Measurements from ENCODE around the gene PDE4D.

The PDE4D gene

DNA sequence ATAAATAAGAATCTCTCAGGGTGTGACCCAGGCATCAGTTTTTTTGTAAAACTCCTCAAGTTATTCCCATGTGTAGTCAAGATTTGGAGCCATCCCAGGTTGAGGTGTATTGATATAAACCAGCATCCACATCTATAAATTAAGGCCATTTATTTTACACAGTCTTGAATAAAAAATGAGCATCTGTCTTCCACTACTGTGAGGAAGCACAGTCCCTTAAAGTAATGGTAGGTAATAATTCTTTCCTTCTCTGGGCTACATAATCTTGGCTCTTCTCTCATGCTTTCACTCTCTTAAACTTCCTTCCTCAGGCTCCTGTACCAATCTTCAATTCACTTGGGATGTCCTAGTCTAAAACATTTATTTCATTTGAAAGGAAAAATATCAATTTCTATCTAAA is 110.3 kb downstream of the PDE4D start:
- Histone ChIP-seq H3K4me1 (ENCODE audit: insufficient read depth, low read length) (peaks cover 37% of the 10 kb centered on the region), H3K9me3 (ENCODE audit: low read length) (no peaks in the 10 kb centered on the region), H3K27me3 (ENCODE audit: control insufficient read depth in 1 of 2, insufficient read depth in 2 of 2, low read length in 2 of 2) (no peaks in the 10 kb centered on the region), H3K36me3 (ENCODE audit: insufficient read depth, low read length) (no peaks in the 10 kb centered on the region), H3K4me3 (ENCODE audit: low read depth in 1 of 2, low read length in 2 of 2) (no peak overlapping the region), H3K27ac (ENCODE audit: low read depth, low read length) (peak overlapping the region; percentile 56), H3K9ac (ENCODE audit: low read length) (no peak overlapping the region)

DNA sequence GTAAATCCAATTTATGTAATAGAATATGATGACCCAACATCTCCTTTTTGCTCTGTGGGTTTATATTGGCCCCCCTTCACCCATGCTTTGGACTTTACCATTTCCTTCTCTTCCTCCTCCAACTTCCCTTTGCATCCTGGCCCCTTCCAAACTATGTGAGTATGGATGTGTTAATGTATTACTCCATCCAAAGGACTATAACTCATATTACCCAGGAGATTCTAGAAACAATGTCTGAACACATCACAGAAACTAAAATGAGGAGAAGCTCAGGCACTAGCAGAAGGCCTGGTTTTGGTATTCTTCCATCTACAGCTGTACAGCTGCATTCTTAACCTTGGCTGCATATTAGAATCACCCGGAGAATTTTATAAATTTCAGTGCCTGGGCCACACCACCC is 110.7 kb downstream of the PDE4D start:
- Histone ChIP-seq H3K36me3 (ENCODE audit: insufficient read depth, low read length) (no peaks in the 10 kb centered on the region), H3K27me3 (ENCODE audit: control insufficient read depth in 1 of 2, insufficient read depth in 2 of 2, low read length in 2 of 2) (no peaks in the 10 kb centered on the region), H3K9ac (ENCODE audit: low read length) (no peak overlapping the region), H3K4me1 (ENCODE audit: insufficient read depth, low read length) (peaks cover 36% of the 10 kb centered on the region), H3K27ac (ENCODE audit: low read depth, low read length) (peak overlapping the region; percentile 56), H3K4me3 (ENCODE audit: low read depth in 1 of 2, low read length in 2 of 2) (no peak overlapping the region), H3K9me3 (ENCODE audit: low read length) (no peaks in the 10 kb centered on the region)

DNA sequence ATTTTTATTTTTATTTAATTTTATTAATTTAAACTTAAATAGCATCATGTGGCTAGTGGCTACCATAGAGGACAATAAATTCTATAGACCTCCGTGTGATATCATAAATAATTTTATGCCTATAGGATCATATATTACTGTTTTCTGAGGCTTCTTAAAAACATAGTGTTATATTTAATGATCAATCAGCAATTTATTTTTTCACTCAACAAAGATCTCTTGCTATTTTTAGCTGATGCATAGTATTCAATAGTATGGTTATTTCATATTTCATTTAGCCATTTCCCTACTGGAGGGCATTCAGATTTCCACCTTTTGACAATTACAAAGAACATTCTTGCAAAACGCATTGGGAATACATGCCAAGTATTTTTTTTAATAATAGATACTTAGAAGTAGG is 114.1 kb downstream of the PDE4D start:
- no peak overlapping the region for H3K9ac ChIP-seq (ENCODE audit: low read length)
- no peaks in the 10 kb centered on the region for H3K36me3 ChIP-seq (ENCODE audit: insufficient read depth, low read length)
- no peak overlapping the region for H3K4me3 ChIP-seq (ENCODE audit: low read depth in 1 of 2, low read length in 2 of 2)
- H3K9me3 ChIP-seq (ENCODE audit: low read length): no peaks in the 10 kb centered on the region
- H3K27ac ChIP-seq (ENCODE audit: low read depth, low read length): no peak overlapping the region
- peaks cover 30% of the 10 kb centered on the region for H3K4me1 ChIP-seq (ENCODE audit: insufficient read depth, low read length)
- H3K27me3 ChIP-seq (ENCODE audit: control insufficient read depth in 1 of 2, insufficient read depth in 2 of 2, low read length in 2 of 2): no peaks in the 10 kb centered on the region

DNA sequence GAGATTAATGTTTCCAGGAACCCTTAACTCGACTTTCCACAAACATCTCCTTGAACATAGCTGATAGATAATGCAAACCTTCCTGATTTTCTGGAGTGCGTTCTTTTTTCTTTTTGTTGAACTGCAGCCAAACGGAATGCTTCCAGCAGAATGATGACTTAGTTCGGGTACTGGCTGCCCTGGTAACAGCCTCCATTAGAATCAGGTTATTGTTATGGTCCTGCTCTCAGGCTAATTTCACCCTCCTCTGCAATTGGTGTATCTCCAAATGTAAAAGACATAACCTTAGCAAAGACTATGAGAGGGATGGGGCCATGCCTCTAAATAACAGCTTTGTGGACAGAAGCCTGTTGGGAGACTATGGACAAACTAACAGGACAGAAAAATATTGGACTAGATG is 116.5 kb downstream of the PDE4D start:
- Histone ChIP-seq H3K27me3 (ENCODE audit: control insufficient read depth in 1 of 2, insufficient read depth in 2 of 2, low read length in 2 of 2) (no peaks in the 10 kb centered on the region), H3K36me3 (ENCODE audit: insufficient read depth, low read length) (no peaks in the 10 kb centered on the region), H3K4me1 (ENCODE audit: insufficient read depth, low read length) (peaks cover 14% of the 10 kb centered on the region), H3K9me3 (ENCODE audit: low read length) (no peaks in the 10 kb centered on the region), H3K9ac (ENCODE audit: low read length) (no peak overlapping the region), H3K27ac (ENCODE audit: low read depth, low read length) (peak overlapping the region; percentile 13), H3K4me3 (ENCODE audit: low read depth in 1 of 2, low read length in 2 of 2) (peak overlapping the region in 1 of 2 donors; percentile 20)

DNA sequence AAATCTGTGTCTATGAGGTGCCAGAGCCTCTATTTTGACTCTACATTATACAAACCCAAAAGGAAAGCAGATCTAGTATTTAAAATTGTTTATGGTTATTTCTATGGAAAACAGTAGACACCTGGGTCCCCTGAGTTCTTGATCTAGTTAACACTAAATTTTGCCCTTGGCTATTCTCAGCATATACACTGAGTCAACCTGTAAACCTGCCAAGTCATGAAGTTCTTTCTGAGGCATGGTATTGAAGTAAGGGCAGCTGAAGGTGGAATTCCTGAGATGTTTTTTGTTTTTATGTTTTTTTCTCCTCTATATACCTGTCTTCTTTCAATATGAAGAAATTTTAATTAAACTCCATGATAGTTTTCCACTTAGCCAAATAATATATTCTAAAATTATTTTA is 120.2 kb downstream of the PDE4D start:
- H3K4me1 ChIP-seq (ENCODE audit: insufficient read depth, low read length): peaks cover 27% of the 10 kb centered on the region
- H3K9ac ChIP-seq (ENCODE audit: low read length): no peak overlapping the region

DNA sequence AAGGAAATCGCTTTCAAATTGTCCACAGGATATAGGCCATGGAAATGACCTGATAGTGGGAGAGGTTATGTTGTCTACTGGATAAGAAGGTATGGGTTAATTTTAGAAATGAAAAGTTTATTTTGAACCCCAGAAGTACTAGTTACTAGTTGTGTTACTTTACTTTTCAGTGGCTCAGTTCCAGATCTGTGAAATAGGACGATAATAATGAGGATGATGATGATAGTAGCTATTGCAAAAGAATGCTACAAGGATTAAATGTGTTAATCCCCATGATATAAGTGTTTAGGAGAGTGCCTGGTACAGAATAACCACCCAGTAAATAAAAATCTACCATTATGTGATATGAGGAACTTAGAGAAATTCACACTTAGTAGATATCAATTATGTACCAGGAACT is 120.8 kb downstream of the PDE4D start:
- no peak overlapping the region for H3K27ac ChIP-seq (ENCODE audit: low read depth, low read length)
- no peaks in the 10 kb centered on the region for H3K9me3 ChIP-seq (ENCODE audit: low read length)
- no peaks in the 10 kb centered on the region for H3K27me3 ChIP-seq (ENCODE audit: control insufficient read depth in 1 of 2, insufficient read depth in 2 of 2, low read length in 2 of 2)
- no peak overlapping the region for H3K4me3 ChIP-seq (ENCODE audit: low read depth in 1 of 2, low read length in 2 of 2)
- H3K4me1 ChIP-seq (ENCODE audit: insufficient read depth, low read length): peaks cover 27% of the 10 kb centered on the region
- H3K36me3 ChIP-seq (ENCODE audit: insufficient read depth, low read length): no peaks in the 10 kb centered on the region
- H3K9ac ChIP-seq (ENCODE audit: low read length): no peak overlapping the region

More for the DNA sequence above, 120.2 kb downstream of the PDE4D start:
- Histone ChIP-seq H3K36me3 (ENCODE audit: insufficient read depth, low read length) (no peaks in the 10 kb centered on the region), H3K27ac (ENCODE audit: low read depth, low read length) (no peak overlapping the region), H3K4me3 (ENCODE audit: low read depth in 1 of 2, low read length in 2 of 2) (no peak overlapping the region), H3K27me3 (ENCODE audit: control insufficient read depth in 1 of 2, insufficient read depth in 2 of 2, low read length in 2 of 2) (no peaks in the 10 kb centered on the region), H3K9me3 (ENCODE audit: low read length) (no peaks in the 10 kb centered on the region)

DNA sequence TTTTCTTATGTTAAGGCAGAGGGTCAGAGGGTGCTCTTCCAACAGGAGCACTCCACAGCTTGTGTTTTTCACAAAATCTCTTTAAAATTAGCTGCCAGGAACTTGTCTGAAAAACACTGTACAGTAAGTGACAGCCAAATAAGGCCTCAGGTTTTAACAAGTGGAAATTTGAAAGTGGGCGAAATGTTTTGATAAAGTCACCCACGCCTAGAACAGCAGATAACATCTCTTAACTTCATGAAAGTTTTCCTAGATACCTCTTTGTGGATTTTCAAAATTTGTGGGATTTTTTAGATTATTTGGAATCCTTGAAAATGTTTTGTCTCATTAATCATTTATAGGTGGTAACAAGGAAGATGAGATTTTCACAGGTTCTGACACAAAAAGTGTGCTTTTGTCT is 121.3 kb downstream of the PDE4D start:
- Histone ChIP-seq H3K27me3 (ENCODE audit: control insufficient read depth in 1 of 2, insufficient read depth in 2 of 2, low read length in 2 of 2) (no peaks in the 10 kb centered on the region), H3K27ac (ENCODE audit: low read depth, low read length) (no peak overlapping the region), H3K4me1 (ENCODE audit: insufficient read depth, low read length) (peaks cover 23% of the 10 kb centered on the region), H3K9me3 (ENCODE audit: low read length) (no peaks in the 10 kb centered on the region), H3K9ac (ENCODE audit: low read length) (no peak overlapping the region), H3K36me3 (ENCODE audit: insufficient read depth, low read length) (no peaks in the 10 kb centered on the region), H3K4me3 (ENCODE audit: low read depth in 1 of 2, low read length in 2 of 2) (no peak overlapping the region)

DNA sequence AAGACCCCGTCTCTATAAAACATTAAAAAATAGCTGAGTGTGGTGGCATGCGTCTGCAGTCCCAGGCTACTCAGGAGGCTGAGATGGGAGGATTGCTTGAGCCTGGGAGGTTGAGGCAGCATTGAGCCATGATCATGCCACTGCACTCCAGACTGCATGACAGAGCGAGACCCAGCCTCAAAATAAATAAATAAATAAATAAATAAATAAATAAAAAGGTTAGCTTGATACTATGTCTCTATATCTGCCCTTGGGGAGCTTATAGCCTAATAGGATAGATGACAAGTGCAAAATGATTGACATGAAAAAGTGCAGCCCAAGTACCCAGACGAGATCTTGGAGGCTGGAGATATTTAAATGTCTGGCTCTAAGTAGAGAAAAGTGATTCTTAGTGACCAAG is 122.6 kb downstream of the PDE4D start:
- Histone ChIP-seq H3K9me3 (ENCODE audit: low read length) (no peaks in the 10 kb centered on the region), H3K27ac (ENCODE audit: low read depth, low read length) (no peak overlapping the region), H3K4me1 (ENCODE audit: insufficient read depth, low read length) (peaks cover 18% of the 10 kb centered on the region), H3K4me3 (ENCODE audit: low read depth in 1 of 2, low read length in 2 of 2) (no peak overlapping the region), H3K27me3 (ENCODE audit: control insufficient read depth in 1 of 2, insufficient read depth in 2 of 2, low read length in 2 of 2) (no peaks in the 10 kb centered on the region), H3K9ac (ENCODE audit: low read length) (no peak overlapping the region), H3K36me3 (ENCODE audit: insufficient read depth, low read length) (no peaks in the 10 kb centered on the region)

DNA sequence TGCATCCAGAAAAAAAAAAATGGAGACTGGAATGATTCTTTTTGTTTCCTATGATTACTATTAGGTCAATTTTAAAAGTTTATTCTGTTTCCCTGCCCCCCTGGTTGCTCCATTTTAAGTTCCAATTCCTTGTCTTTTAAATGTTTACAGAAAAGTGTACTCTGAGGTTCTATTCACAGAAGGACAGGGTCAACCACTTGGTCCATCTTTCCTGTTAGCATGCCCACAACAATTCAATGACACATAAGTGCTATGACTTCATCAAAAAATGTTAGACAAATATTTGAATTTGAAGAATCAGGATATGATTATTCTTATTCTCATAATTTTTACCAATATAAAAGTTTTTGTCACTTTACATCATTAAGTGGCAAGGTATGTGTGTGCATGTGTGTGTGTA is 123.7 kb downstream of the PDE4D start:
- H3K9ac ChIP-seq (ENCODE audit: low read length): no peak overlapping the region
- H3K4me3 ChIP-seq (ENCODE audit: low read depth in 1 of 2, low read length in 2 of 2): no peak overlapping the region
- no peaks in the 10 kb centered on the region for H3K9me3 ChIP-seq (ENCODE audit: low read length)
- H3K27me3 ChIP-seq (ENCODE audit: control insufficient read depth in 1 of 2, insufficient read depth in 2 of 2, low read length in 2 of 2): no peaks in the 10 kb centered on the region
- no peaks in the 10 kb centered on the region for H3K36me3 ChIP-seq (ENCODE audit: insufficient read depth, low read length)
- peaks cover 23% of the 10 kb centered on the region for H3K4me1 ChIP-seq (ENCODE audit: insufficient read depth, low read length)
- no peak overlapping the region for H3K27ac ChIP-seq (ENCODE audit: low read depth, low read length)

DNA sequence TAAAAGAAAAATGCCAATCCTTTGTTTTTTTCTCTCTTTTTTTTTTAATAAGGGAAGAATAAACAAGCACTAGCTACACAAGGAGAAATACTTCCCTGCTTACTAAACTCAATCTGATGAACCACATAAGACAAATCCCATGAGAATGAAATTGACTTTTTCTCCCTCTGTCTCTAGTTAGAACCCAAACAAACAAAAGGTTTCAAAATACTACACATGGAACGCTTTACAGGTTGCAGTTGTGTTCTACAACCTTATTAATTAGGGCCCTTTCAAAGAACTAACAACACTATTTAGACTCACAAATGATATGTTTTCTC is 124.5 kb downstream of the PDE4D start:
- Histone ChIP-seq H3K36me3 (ENCODE audit: insufficient read depth, low read length) (no peaks in the 10 kb centered on the region), H3K9ac (ENCODE audit: low read length) (peak overlapping the region; percentile 71), H3K27ac (ENCODE audit: low read depth, low read length) (peak overlapping the region; percentile 94), H3K27me3 (ENCODE audit: control insufficient read depth in 1 of 2, insufficient read depth in 2 of 2, low read length in 2 of 2) (no peaks in the 10 kb centered on the region), H3K4me1 (ENCODE audit: insufficient read depth, low read length) (peaks cover 24% of the 10 kb centered on the region), H3K9me3 (ENCODE audit: low read length) (no peaks in the 10 kb centered on the region), H3K4me3 (ENCODE audit: low read depth in 1 of 2, low read length in 2 of 2) (peak overlapping the region; percentile 57 to 81)

DNA sequence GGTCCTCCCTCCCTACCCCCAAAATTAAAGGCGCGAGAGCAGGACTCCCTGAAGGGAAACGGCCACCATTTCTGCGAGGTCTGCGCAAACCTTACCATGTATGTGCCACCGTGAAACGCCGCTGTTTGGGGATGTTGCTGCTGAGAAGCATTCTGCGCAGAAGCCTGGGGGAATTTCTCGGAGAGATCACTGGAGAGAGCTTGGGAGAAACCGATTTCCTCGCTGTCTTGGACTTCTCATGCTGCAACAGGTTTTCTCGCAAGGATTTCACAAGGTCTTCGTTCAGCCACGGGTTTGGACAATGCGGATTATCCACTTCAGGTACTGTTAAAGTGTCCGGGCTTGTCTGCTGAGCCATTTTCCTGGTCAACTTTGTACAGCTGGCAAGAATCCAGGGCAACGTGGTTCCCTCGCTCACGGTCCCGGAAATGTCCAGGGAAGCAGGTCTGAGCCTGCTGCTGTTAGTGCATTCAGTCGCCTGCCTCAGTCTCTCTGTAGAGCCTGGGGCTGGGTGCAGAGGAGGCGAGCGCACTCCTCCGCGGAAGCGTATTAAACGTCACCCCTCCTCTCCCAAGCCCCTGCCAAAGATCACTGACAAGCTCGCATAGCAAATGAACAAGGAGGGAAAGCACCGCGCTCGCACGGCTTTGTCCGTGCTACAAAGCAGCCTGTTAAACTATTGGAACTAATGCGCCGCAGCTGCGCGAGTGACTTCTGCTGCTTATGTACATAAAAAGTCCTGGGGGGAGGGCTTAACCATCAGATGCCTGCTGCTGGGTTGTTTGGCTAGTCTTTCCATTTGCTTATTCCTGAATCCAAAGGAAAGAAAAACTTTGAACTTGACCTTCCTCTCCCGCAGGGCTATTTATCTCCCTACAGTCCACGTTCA is 125.1 kb downstream of the PDE4D start:
- H3K4me1 ChIP-seq (ENCODE audit: insufficient read depth, low read length): peaks cover 30% of the 10 kb centered on the region
- peak overlapping the region; percentile 71 for H3K9ac ChIP-seq (ENCODE audit: low read length)
- no peaks in the 10 kb centered on the region for H3K9me3 ChIP-seq (ENCODE audit: low read length)
- peak overlapping the region; percentile 57 to 81 for H3K4me3 ChIP-seq (ENCODE audit: low read depth in 1 of 2, low read length in 2 of 2)
- no peaks in the 10 kb centered on the region for H3K36me3 ChIP-seq (ENCODE audit: insufficient read depth, low read length)
- H3K27ac ChIP-seq (ENCODE audit: low read depth, low read length): peak overlapping the region; percentile 94
- H3K27me3 ChIP-seq (ENCODE audit: control insufficient read depth in 1 of 2, insufficient read depth in 2 of 2, low read length in 2 of 2): no peaks in the 10 kb centered on the region

DNA sequence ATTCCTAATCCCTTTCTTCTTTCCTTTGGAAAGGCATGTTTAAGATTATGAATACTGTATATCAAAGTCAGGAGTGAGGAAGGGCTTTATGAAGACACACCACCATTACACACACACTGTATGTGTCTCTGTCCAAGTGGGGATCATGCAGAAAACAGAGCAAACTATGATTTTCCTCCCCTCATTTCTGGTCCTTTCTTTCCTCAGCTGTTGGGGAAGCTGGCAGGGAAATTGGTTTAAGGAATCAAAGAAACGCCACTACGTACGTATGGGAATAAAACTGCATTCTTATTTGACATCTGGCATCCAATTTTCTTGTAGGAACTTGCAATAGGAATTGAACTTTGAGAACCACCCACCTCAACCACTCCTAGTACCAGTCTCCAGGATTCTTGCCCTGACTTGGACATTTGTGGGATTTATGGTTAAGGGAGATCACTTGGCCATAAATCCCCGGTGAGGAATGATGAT is 125.8 kb downstream of the PDE4D start:
- peaks cover 31% of the 10 kb centered on the region for H3K4me1 ChIP-seq (ENCODE audit: insufficient read depth, low read length)
- H3K36me3 ChIP-seq (ENCODE audit: insufficient read depth, low read length): no peaks in the 10 kb centered on the region
- peak overlapping the region; percentile 71 for H3K9ac ChIP-seq (ENCODE audit: low read length)
- H3K27me3 ChIP-seq (ENCODE audit: control insufficient read depth in 1 of 2, insufficient read depth in 2 of 2, low read length in 2 of 2): no peaks in the 10 kb centered on the region
- H3K4me3 ChIP-seq (ENCODE audit: low read depth in 1 of 2, low read length in 2 of 2): peak overlapping the region; percentile 57 to 81
- H3K9me3 ChIP-seq (ENCODE audit: low read length): no peaks in the 10 kb centered on the region
- peak overlapping the region; percentile 94 for H3K27ac ChIP-seq (ENCODE audit: low read depth, low read length)

Data from muscle layer of colon (tissue), 2 donors.